ENCODE data around the gene NFIA. TPM values are rescaled to one million over a fixed set of nuclear protein-coding genes. Genes with fewer than 3 reads are reported as not detected.

NFIA gene
- total and polyA plus RNA-seq, 2 of the 13 experiments (the other 11 are each of a cell fraction or from before 2014, with no cell fraction given): 14.7 to 28.5 TPM

GRCh38 chr1:61264825-61265242 is 182.5 kb downstream of the NFIA start (continued):
- 0 out of 2 replicates have a peak, but pooled peaks have one; percentile 60 for TF ChIP-seq HOMEZ (CRISPR knock-in tag; IDR thresholded peaks at IDR 0.05; ENCODE audit: low read depth)
- peak; percentile 21; the same call in 1 of the 2 replicates for TF ChIP-seq HOXA3 (CRISPR knock-in tag; IDR thresholded peaks at IDR 0.05)
- 0 out of 2 replicates have a peak, but pooled peaks have one; percentile 20 for TF ChIP-seq MIER3 (CRISPR knock-in tag; IDR thresholded peaks at IDR 0.05; ENCODE audit: borderline replicate concordance)
- no peak for TF ChIP-seq ZBTB2 (CRISPR knock-in tag; IDR thresholded peaks at IDR 0.05; ENCODE audit: low read depth)
- peak; percentile 45; the same call in 1 of the 2 replicates for TF ChIP-seq ZNF331 (CRISPR knock-in tag; IDR thresholded peaks at IDR 0.05)
- peak; percentile 83 for TF ChIP-seq ARID5B (CRISPR knock-in tag; IDR thresholded peaks at IDR 0.05)
- 0 out of 2 replicates have a peak, but pooled peaks have one; percentile 17 for TF ChIP-seq ZGPAT (CRISPR knock-in tag; IDR thresholded peaks at IDR 0.05)
- TF ChIP-seq KLF16 (CRISPR knock-in tag; IDR thresholded peaks at IDR 0.05): 0 out of 4 replicates have a peak, but pooled peaks of 1 of the 2 experiments have one; percentile 29
- peak; percentile 86 for TF ChIP-seq PAXIP1 (CRISPR knock-in tag; conservative IDR thresholded peaks at IDR 0.05)
- TF ChIP-seq SMARCE1 (IDR thresholded peaks at IDR 0.05; ENCODE audit: borderline replicate concordance): no peak
- no peak for TF ChIP-seq ZNF720 (CRISPR knock-in tag; IDR thresholded peaks at IDR 0.05)
- peak; percentile 63; the same call in 1 of the 2 replicates for TF ChIP-seq FOXJ3 (CRISPR knock-in tag; IDR thresholded peaks at IDR 0.05; ENCODE audit: borderline replicate concordance)
- TF ChIP-seq EED (CRISPR knock-in tag; IDR thresholded peaks at IDR 0.05): no peak
- TF ChIP-seq SAP130 (CRISPR knock-in tag; IDR thresholded peaks at IDR 0.05; ENCODE audit: low read depth): peak; percentile 76
- TF ChIP-seq GABPA (IDR thresholded peaks at IDR 0.05; ENCODE audit: low read depth, low read length): no peak
- peak; percentile 23; the same call in 1 of the 2 replicates for TF ChIP-seq GABPA (CRISPR knock-in tag; IDR thresholded peaks at IDR 0.05; ENCODE audit: low read depth)
- TF ChIP-seq ZNF317 (CRISPR knock-in tag; IDR thresholded peaks at IDR 0.05): peak; percentile 56; the same call in 1 of the 2 replicates
- peak; percentile 48; the same call in 1 of the 2 replicates for TF ChIP-seq HDAC2 (CRISPR knock-in tag; IDR thresholded peaks at IDR 0.05)
- TF ChIP-seq GATA4 (IDR thresholded peaks at IDR 0.05; ENCODE audit: borderline replicate concordance, low read depth): peak; percentile 65; the same call in 1 of the 2 replicates
